Colonic mucosa (tissue), 4 donors: ENCODE results near the gene EP400. TPM values are rescaled to one million over a fixed set of nuclear protein-coding genes. Genes with fewer than 3 reads are reported as not detected.

Experiments used
- DNase-seq: peaks from one replicate; pipeline ENCODE4 v3.0.0-alpha.2; 2020
- H3K27ac ChIP-seq: fragments of 200-600 bp; one replicate; pipeline ENCODE4 v1.8.0; 2021
- H3K27me3 ChIP-seq: fragments of 200-600 bp; one replicate; pipeline ENCODE4 v1.8.0; 2021
- H3K36me3 ChIP-seq: fragments of 200-600 bp; one replicate; pipeline ENCODE4 v1.8.0; 2021
- H3K4me1 ChIP-seq: fragments of 200-600 bp; one replicate; pipeline ENCODE4 v1.8.0; 2021; ENCODE audit warnings: mild to moderate bottlenecking
- H3K4me3 ChIP-seq: fragments of 200-600 bp; one replicate; pipeline ENCODE4 v1.8.0; 2021
- H3K9ac ChIP-seq, 2 donors: one replicate each; pipeline ENCODE4 v1.7.0; 2013; ENCODE audit warnings: control low read depth in 2 of 2, low read depth in 2 of 2, low read length in 2 of 2
- H3K9me3 ChIP-seq: fragments of 200-600 bp; one replicate; pipeline ENCODE4 v1.8.0; 2021
- intact Hi-C: fragments of 100-400 bp; cut with DNase I; formaldehyde crosslinking; loops from one replicate; pipeline ENCODE4 v1.14.1; 2022
- total RNA-seq, 2 donors: library from RNA; stranded (reverse); fragmentation: NEBNext Ultra II Directional in 1 of 2; extraction: Animal tissue kit (Norgen Biotek cat#: 25700) in 1 of 2; gene quantifications; one replicate each; pipeline ENCODE4 v1.2.1, GENCODE V29; 2021
- TF ChIP-seq, protein P1 (sequence below): fragments of 200-600 bp; IDR thresholded peaks from one replicate; pipeline ENCODE4 v1.8.0; 2022; ENCODE audit warnings: antibody characterized with exemption, mild to moderate bottlenecking
- donor health status: healthy.
- donor health status: DM: no; HTN: no; CAD: no.
- donor health status: DM: no; HTN: no; CAD: no.

Gene EP400
- total RNA-seq, 2 donors from 2014 or later, result 23.3 to 39.0 TPM

DNA sequence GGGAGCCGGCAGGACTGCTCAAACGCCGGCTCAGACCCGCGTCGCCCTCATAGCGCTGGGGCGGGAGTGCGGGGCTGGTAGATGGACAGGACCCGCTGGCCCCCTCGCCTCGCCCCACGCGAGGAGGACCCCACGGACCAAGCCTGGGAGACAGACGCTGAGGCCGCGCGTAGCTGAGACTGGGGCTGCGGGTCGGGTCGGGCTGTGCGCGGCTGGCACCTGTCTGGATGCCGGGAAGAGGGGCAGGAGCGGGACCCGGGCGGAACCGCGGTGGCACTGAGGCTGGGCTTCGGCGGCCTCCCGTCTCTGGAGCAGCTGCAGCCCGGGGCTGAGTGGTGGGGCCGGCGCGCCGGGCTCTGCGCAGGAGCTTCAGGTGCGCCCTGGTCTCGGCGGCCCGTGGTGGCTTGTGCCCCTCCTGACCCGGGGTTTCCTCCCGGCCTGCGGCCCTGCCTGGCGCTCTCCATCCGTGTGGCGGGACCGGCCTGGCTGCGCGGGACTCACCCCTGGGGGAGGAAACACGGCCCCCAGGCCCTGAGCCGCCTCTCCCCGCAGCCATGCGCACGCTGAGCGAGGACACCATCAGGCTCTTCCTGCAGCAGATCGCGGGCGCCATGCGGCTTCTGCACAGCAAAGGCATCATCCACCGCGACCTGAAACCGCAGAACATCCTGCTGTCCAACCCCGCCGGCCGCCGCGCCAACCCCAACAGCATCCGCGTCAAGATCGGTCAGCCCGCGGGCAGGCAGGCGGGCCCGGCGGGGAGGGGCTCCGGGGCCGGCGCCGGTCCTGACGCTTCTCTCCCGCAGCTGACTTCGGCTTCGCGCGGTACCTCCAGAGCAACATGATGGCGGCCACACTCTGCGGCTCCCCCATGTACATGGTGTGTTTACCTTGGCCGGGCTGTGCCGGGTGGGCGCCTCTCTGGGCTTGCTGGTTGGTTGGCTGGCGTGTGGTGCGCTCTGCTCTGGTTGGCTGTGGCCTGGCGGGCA is 41.4 kb upstream of the EP400 start:
- TF ChIP-seq, protein P1, sequence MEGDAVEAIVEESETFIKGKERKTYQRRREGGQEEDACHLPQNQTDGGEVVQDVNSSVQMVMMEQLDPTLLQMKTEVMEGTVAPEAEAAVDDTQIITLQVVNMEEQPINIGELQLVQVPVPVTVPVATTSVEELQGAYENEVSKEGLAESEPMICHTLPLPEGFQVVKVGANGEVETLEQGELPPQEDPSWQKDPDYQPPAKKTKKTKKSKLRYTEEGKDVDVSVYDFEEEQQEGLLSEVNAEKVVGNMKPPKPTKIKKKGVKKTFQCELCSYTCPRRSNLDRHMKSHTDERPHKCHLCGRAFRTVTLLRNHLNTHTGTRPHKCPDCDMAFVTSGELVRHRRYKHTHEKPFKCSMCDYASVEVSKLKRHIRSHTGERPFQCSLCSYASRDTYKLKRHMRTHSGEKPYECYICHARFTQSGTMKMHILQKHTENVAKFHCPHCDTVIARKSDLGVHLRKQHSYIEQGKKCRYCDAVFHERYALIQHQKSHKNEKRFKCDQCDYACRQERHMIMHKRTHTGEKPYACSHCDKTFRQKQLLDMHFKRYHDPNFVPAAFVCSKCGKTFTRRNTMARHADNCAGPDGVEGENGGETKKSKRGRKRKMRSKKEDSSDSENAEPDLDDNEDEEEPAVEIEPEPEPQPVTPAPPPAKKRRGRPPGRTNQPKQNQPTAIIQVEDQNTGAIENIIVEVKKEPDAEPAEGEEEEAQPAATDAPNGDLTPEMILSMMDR, result no peak
- Histone ChIP-seq H3K4me3 (no peak overlapping the region), H3K36me3 (peaks cover 5% of the 10 kb centered on the region), H3K27me3 (no peaks in the 10 kb centered on the region), H3K4me1 (no peaks in the 10 kb centered on the region), H3K9me3 (no peaks in the 10 kb centered on the region), H3K27ac (no peak overlapping the region), H3K9ac (no peak overlapping the region)
- intact Hi-C loops, result no loop called here
- DNase-seq, result no peak

DNA sequence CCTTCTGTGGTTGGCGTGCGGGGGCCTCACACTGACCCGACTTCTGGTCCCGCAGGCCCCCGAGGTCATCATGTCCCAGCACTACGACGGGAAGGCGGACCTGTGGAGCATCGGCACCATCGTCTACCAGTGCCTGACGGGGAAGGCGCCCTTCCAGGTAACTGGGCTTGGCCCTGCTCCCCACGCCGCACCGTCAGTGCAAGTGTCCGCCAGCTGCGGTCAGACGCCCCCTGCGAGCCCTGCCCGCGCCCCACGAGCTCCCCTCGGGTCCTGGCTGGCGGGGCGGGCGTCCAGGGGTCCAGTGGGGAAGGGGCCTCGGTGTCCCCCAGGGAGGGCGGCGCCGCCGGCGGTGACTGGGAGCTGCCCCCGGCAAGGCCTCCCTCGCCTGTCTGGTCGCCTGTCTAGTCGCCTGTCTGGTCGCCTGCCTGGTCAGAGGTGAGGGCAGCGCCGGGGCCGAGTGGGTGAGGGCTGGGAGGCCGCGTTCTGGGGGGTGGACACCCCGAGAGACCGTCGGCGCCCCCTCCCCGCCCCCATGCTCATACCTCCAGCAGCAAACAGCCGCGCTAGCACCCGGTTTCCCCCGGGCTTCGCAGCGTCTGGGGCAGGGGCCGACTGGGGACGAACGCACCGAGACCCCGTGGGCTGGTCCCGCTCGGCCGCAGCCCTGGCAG is 40.5 kb upstream of the EP400 start:
- Histone ChIP-seq H3K27ac (no peak overlapping the region), H3K36me3 (peaks cover 5% of the 10 kb centered on the region), H3K27me3 (no peaks in the 10 kb centered on the region), H3K4me3 (no peak overlapping the region), H3K4me1 (no peaks in the 10 kb centered on the region), H3K9me3 (no peaks in the 10 kb centered on the region), H3K9ac (no peak overlapping the region)
- DNase-seq, result no peak
- TF ChIP-seq, protein P1, result no peak
- intact Hi-C loops, result no loop called here

DNA sequence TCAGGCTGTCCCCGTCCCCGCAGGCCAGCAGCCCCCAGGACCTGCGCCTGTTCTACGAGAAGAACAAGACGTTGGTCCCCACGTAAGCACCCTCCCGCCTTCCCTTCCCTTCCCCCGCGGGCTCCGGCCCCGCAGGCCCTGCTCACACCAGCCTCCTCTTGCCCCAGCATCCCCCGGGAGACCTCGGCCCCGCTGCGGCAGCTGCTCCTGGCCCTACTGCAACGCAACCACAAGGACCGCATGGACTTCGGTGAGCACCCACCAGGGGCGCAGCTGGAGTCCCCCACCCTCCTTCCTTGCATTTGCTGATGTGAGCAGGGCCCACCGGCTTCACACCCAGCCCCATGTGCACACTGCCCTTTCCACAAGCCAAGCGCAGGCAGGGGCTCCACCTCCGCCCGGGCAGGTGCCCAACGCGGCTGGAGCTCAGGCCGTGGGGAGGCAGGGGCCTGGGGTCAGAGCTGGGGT is 40.0 kb upstream of the EP400 start:
- DNase-seq, result no peak
- H3K9ac ChIP-seq, result no peak overlapping the region
- intact Hi-C loops, result no loop called here
- no peaks in the 10 kb centered on the region for H3K4me1 ChIP-seq
- H3K4me3 ChIP-seq, result no peak overlapping the region
- peaks cover 5% of the 10 kb centered on the region for H3K36me3 ChIP-seq
- TF ChIP-seq, protein P1, result no peak
- H3K9me3 ChIP-seq, result no peaks in the 10 kb centered on the region
- H3K27ac ChIP-seq, result no peak overlapping the region
- no peaks in the 10 kb centered on the region for H3K27me3 ChIP-seq

DNA sequence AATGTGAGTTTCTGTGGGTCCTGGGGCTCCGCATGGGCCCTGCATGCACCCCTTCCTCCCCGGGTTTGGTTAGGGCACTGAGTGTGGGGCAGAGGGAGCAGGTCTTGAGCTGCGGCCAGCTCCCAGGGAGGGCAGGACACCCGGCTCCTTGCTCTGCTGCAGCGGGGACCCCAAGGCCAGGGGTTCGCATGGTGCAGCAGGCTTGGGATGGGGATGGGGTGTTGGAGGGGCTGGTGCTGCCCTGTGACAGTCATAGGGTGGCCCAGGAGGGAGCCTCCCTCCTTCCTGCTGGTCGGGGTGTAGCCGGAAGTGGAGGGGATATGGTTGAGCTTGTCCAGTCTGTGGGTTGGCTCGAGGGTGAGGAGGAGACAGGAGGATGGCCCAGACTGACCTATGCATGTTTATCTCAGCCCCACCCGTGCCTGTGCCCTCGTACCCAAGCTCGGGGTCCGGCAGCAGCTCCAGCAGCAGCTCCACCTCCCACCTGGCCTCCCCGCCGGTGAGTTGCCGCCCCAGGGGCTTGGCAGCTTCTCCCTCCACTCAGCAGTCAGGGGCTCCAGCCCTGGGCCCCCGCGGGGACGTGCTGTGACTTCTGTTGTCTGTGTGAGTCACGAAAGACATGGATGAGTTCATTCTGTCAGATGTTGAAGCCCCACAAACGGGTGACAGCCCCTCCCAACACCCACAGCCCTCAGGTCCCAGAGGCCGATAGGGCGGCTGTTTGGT is 39.3 kb upstream of the EP400 start:
- Histone ChIP-seq H3K27me3 (no peaks in the 10 kb centered on the region), H3K27ac (no peak overlapping the region), H3K4me1 (no peaks in the 10 kb centered on the region), H3K9ac (no peak overlapping the region), H3K4me3 (no peak overlapping the region), H3K9me3 (no peaks in the 10 kb centered on the region), H3K36me3 (peaks cover 5% of the 10 kb centered on the region)
- no peak for DNase-seq
- TF ChIP-seq, protein P1, result no peak
- intact Hi-C loops, result no loop called here

DNA sequence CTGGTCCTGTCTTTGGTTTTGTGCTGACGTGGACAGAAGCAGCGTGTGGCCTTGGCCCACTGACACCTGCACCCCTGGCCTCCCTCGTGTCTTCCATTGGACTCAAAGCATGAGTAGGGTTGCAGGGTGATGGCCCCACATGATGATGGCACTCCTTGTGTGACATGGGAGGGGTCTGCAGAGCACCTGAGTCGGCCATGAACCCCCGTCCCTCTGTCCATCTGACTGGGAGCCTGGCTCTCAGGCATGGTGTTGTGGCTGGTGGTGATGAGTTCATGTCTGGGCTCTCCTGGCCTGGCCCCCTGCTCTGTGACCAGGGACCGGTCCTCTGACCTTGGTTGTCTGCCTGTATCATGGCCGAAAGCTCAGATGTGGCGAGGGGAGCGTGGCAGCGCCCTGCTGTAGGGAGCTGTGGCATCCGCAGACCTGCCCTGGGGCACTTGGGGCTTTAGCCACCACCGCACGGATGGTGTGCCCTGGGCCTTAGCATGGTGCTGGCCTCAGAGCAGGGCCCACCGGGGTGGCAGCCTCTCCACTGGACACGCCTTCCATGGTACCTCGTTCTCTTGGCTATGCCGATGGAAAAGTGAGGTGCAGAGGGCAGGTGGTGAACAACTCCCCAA is 38.6 kb upstream of the EP400 start:
- TF ChIP-seq, protein P1, result no peak
- Histone ChIP-seq H3K9ac (no peak overlapping the region), H3K9me3 (no peaks in the 10 kb centered on the region), H3K36me3 (peaks cover 5% of the 10 kb centered on the region), H3K27me3 (no peaks in the 10 kb centered on the region), H3K4me1 (no peaks in the 10 kb centered on the region), H3K4me3 (no peak overlapping the region), H3K27ac (no peak overlapping the region)
- no peak for DNase-seq
- intact Hi-C loops, result no loop called here
